Neural cell (in vitro differentiated cells): ENCODE measurements around the gene CNTLN. TPM values are rescaled to one million over a fixed set of nuclear protein-coding genes. Genes with fewer than 3 reads are reported as not detected.

ENCODE experiments used
- H2AFZ ChIP-seq: fragments of 200-600, 300-800 bp; sonication (generic), shearing (Covaris generic); 2 replicates; pipeline ENCODE4 v1.6.0; 2014; ENCODE audit warnings: low read depth, mild to moderate bottlenecking, antibody characterized with exemption, low read length, moderate library complexity
- H3F3A ChIP-seq: fragments of 200-600 bp; shearing (Covaris generic); 2 replicates; pipeline ENCODE4 v1.6.1; 2016; ENCODE audit warnings: mild to moderate bottlenecking, moderate library complexity, mixed read lengths, antibody characterized with exemption, low read length; ENCODE audit not compliant: insufficient read depth, poor library complexity, severe bottlenecking
- H3K27ac ChIP-seq: fragments of 200-600, 300-800 bp; sonication (generic), shearing (Covaris generic); 2 replicates; pipeline ENCODE4 v1.5.1; 2014; ENCODE audit warnings: mild to moderate bottlenecking, low read length, moderate library complexity
- H3K27me3 ChIP-seq: fragments of 300-800, 200-600 bp; sonication (generic), shearing (Covaris generic); 2 replicates; pipeline ENCODE4 v1.6.0; 2014; ENCODE audit warnings: mild to moderate bottlenecking, low read depth, low read length, moderate library complexity; ENCODE audit not compliant: insufficient read depth
- H3K36me3 ChIP-seq: fragments of 300-800, 200-600 bp; sonication (generic), shearing (Covaris generic); 2 replicates; pipeline ENCODE4 v1.5.1; 2014; ENCODE audit warnings: mild to moderate bottlenecking, antibody characterized with exemption, low read length, moderate library complexity; ENCODE audit not compliant: insufficient read depth
- H3K4me2 ChIP-seq: fragments of 300-800, 200-600 bp; sonication (generic), shearing (Covaris generic); 2 replicates; pipeline ENCODE4 v1.6.0; 2014; ENCODE audit warnings: mild to moderate bottlenecking, low read length
- H3K4me3 ChIP-seq: fragments of 300-800, 200-600 bp; sonication (generic), shearing (Covaris generic); 2 replicates; pipeline ENCODE4 v1.5.1; 2014; ENCODE audit warnings: mild to moderate bottlenecking, low read length, moderate library complexity
- H3K79me2 ChIP-seq: fragments of 200-600 bp; shearing (Covaris generic); replicated peaks from 2 replicates; pipeline ENCODE4 v1.6.0; 2014; ENCODE audit warnings: mild to moderate bottlenecking, low read length, moderate library complexity; ENCODE audit not compliant: insufficient read depth
- H3K9ac ChIP-seq: fragments of 300-800, 200-600 bp; sonication (generic), shearing (Covaris generic); 2 replicates; pipeline ENCODE4 v1.6.1; 2016; ENCODE audit warnings: mild to moderate bottlenecking, low read length, mixed read lengths
- H3K9me2 ChIP-seq: fragments of 200-600 bp; shearing (Covaris generic); 2 replicates; pipeline ENCODE4 v1.6.1; 2016; ENCODE audit warnings: mild to moderate bottlenecking, low read length, mixed read lengths; ENCODE audit not compliant: insufficient read depth
- H3K9me3 ChIP-seq: fragments of 200-600, 300-800 bp; sonication (generic), shearing (Covaris generic); 2 replicates; pipeline ENCODE4 v1.6.1; 2016; ENCODE audit warnings: mild to moderate bottlenecking, mixed run types, low read length, moderate library complexity, mixed read lengths
- H4K20me1 ChIP-seq: fragments of 200-600 bp; shearing (Covaris generic); 2 replicates; pipeline ENCODE4 v1.6.1; 2016; ENCODE audit warnings: mild to moderate bottlenecking, mixed run types; ENCODE audit not compliant: insufficient read depth
- EP300 ChIP-seq: fragments of 450-650 bp; conservative IDR thresholded peaks from 2 replicates; pipeline ENCODE4 v1.6.1; 2014; ENCODE audit warnings: antibody characterized with exemption, mild to moderate bottlenecking, moderate library complexity; ENCODE audit not compliant: poor library complexity, severe bottlenecking
- EZH2 ChIP-seq: fragments of 200-600, 300-800 bp; shearing (Covaris generic), sonication (generic); IDR thresholded peaks from 2 replicates; pipeline ENCODE4 v1.6.1; 2014; ENCODE audit warnings: antibody characterized with exemption, low read length, borderline replicate concordance, mild to moderate bottlenecking; ENCODE audit not compliant: insufficient read depth, poor library complexity, severe bottlenecking
- MXI1 ChIP-seq: fragments of 450-650 bp; conservative IDR thresholded peaks from 2 replicates; pipeline ENCODE4 v1.6.1; 2014; ENCODE audit warnings: antibody characterized with exemption, mild to moderate bottlenecking; ENCODE audit not compliant: poor library complexity, severe bottlenecking
- POLR2AphosphoS5 ChIP-seq: IDR thresholded peaks from 2 replicates; pipeline ENCODE4 v1.6.1; 2012
- RAD21 ChIP-seq: fragments of 450-650 bp; conservative IDR thresholded peaks from 2 replicates; pipeline ENCODE4 v1.6.1; 2014; ENCODE audit warnings: antibody characterized with exemption, mild to moderate bottlenecking, moderate library complexity
- SMC3 ChIP-seq: fragments of 450-650 bp; conservative IDR thresholded peaks from 2 replicates; pipeline ENCODE4 v1.6.1; 2014; ENCODE audit warnings: antibody characterized with exemption, mild to moderate bottlenecking, moderate library complexity; ENCODE audit not compliant: poor library complexity
- TAF1 ChIP-seq: IDR thresholded peaks from 2 replicates; pipeline ENCODE4 v1.6.1; 2012; ENCODE audit warnings: low read depth
- polyA plus RNA-seq: library from polyadenylated mRNA; depleted of rRNA; stranded (reverse); fragments of >200 nt; gene quantifications from 2 replicates; pipeline ENCODE4 v1.2.3, GENCODE V29; 2014
- TF ChIP-seq, protein P1 (sequence below): fragments of 450-650 bp; IDR thresholded peaks from 2 replicates; pipeline ENCODE4 v1.5.1; 2014; ENCODE audit warnings: antibody characterized with exemption, mild to moderate bottlenecking, moderate library complexity; ENCODE audit not compliant: poor library complexity, severe bottlenecking
- TF ChIP-seq, protein P2 (sequence below): IDR thresholded peaks from 2 replicates; pipeline ENCODE4 v1.6.1; 2012; ENCODE audit warnings: borderline replicate concordance

CNTLN gene
- polyA plus RNA-seq, 1 donor from 2014 or later = 5.0 TPM

DNA sequence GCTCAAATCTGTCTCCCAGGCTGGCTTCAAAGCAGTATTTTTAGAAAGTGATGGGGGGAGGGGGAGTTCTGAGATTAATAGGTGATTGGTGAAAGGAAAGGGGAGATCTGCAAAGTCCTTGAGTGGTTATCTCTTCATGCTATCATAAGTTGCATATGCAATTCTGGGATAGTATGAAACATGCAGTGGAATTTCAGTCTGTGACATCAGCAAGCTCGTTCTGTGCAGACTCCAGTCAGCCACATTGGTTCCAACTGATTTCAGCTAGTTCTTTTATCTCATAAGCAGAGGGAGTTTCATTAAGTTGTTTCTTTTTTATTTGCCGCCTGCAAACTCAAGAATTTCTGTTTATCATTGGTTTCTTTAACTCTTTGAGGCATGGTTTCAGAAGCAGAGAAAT lies 263.5 kb downstream of the CNTLN start:
- Histone ChIP-seq H2AFZ (no peak overlapping the region), H3K27ac (no peak overlapping the region), H3K4me3 (no peak overlapping the region), H3K36me3 (no peaks in the 10 kb centered on the region), H3K4me2 (no peak overlapping the region), H4K20me1 (no peaks in the 10 kb centered on the region), H3K9me3 (no peaks in the 10 kb centered on the region), H3K79me2 (no peaks in the 10 kb centered on the region), H3K9me2 (no peaks in the 10 kb centered on the region), H3F3A (peaks cover 7% of the 10 kb centered on the region), H3K27me3 (no peaks in the 10 kb centered on the region), H3K9ac (no peak overlapping the region)
- TF ChIP-seq EP300 (no peak), TAF1 (no peak), SMC3 (no peak), RAD21 (no peak), EZH2 (no peak), MXI1 (no peak), POLR2AphosphoS5 (no peak)
- TF ChIP-seq, protein P1, sequence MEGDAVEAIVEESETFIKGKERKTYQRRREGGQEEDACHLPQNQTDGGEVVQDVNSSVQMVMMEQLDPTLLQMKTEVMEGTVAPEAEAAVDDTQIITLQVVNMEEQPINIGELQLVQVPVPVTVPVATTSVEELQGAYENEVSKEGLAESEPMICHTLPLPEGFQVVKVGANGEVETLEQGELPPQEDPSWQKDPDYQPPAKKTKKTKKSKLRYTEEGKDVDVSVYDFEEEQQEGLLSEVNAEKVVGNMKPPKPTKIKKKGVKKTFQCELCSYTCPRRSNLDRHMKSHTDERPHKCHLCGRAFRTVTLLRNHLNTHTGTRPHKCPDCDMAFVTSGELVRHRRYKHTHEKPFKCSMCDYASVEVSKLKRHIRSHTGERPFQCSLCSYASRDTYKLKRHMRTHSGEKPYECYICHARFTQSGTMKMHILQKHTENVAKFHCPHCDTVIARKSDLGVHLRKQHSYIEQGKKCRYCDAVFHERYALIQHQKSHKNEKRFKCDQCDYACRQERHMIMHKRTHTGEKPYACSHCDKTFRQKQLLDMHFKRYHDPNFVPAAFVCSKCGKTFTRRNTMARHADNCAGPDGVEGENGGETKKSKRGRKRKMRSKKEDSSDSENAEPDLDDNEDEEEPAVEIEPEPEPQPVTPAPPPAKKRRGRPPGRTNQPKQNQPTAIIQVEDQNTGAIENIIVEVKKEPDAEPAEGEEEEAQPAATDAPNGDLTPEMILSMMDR = no peak
- TF ChIP-seq, protein P2, sequence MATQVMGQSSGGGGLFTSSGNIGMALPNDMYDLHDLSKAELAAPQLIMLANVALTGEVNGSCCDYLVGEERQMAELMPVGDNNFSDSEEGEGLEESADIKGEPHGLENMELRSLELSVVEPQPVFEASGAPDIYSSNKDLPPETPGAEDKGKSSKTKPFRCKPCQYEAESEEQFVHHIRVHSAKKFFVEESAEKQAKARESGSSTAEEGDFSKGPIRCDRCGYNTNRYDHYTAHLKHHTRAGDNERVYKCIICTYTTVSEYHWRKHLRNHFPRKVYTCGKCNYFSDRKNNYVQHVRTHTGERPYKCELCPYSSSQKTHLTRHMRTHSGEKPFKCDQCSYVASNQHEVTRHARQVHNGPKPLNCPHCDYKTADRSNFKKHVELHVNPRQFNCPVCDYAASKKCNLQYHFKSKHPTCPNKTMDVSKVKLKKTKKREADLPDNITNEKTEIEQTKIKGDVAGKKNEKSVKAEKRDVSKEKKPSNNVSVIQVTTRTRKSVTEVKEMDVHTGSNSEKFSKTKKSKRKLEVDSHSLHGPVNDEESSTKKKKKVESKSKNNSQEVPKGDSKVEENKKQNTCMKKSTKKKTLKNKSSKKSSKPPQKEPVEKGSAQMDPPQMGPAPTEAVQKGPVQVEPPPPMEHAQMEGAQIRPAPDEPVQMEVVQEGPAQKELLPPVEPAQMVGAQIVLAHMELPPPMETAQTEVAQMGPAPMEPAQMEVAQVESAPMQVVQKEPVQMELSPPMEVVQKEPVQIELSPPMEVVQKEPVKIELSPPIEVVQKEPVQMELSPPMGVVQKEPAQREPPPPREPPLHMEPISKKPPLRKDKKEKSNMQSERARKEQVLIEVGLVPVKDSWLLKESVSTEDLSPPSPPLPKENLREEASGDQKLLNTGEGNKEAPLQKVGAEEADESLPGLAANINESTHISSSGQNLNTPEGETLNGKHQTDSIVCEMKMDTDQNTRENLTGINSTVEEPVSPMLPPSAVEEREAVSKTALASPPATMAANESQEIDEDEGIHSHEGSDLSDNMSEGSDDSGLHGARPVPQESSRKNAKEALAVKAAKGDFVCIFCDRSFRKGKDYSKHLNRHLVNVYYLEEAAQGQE = no peak

DNA sequence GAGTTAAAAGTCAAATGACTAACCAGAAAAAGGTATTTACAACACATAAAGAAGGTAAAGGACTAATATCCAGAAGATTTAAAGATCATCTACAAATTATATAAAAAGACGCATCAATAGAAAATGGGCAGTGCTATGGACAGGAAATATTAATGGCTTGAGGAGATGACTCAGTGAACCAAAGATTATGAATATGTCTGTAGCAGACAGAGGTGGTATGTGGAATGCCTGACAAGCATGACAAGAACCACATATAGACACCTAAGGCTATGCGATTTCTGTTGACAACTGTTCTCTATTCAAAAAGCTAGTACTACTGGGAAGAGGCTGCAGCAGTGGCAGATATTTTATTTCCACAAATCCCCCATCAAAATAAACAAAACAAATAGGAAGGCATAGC lies 267.0 kb downstream of the CNTLN start:
- Histone ChIP-seq H3K4me2 (no peak overlapping the region), H3K9ac (no peak overlapping the region), H3K36me3 (no peaks in the 10 kb centered on the region), H3K9me2 (no peaks in the 10 kb centered on the region), H4K20me1 (no peaks in the 10 kb centered on the region), H2AFZ (no peak overlapping the region), H3K79me2 (no peaks in the 10 kb centered on the region), H3K9me3 (no peaks in the 10 kb centered on the region), H3K27me3 (no peaks in the 10 kb centered on the region), H3F3A (peaks cover 3% of the 10 kb centered on the region), H3K4me3 (no peak overlapping the region), H3K27ac (no peak overlapping the region)
- no peak for TF ChIP-seq POLR2AphosphoS5
- TF ChIP-seq, protein P1 = no peak
- TF ChIP-seq RAD21 = no peak
- TF ChIP-seq SMC3 = no peak
- TF ChIP-seq EP300 = no peak
- TF ChIP-seq EZH2 = no peak
- TF ChIP-seq TAF1 = no peak
- TF ChIP-seq MXI1 = no peak
- TF ChIP-seq, protein P2 = no peak
